Osteoblast (primary cell): ENCODE results near the gene NAPEPLD. TPM values are rescaled to one million over a fixed set of nuclear protein-coding genes. Genes with fewer than 3 reads are reported as not detected.

ENCODE experiments used
- DNase-seq: peaks from one replicate; pipeline ENCODE4 v3.0.0; 2011; ENCODE audit warnings: low spot score, mixed read lengths; ENCODE audit not compliant: insufficient read length; ENCODE audit errors: missing footprints
- H2AFZ ChIP-seq: 2 replicates; pipeline ENCODE4 v1.6.0; 2011; ENCODE audit warnings: mild to moderate bottlenecking, low read length
- H3K27ac ChIP-seq: 2 replicates; pipeline ENCODE4 v1.5.1; 2011; ENCODE audit warnings: mild to moderate bottlenecking, low read depth, low read length, moderate library complexity
- H3K27me3 ChIP-seq: 2 replicates; pipeline ENCODE4 v1.6.0; 2012; ENCODE audit warnings: mild to moderate bottlenecking, control low read depth, inconsistent platforms, low read length, moderate library complexity; ENCODE audit not compliant: insufficient read depth
- H3K36me3 ChIP-seq: 2 replicates; pipeline ENCODE4 v1.5.1; 2011; ENCODE audit warnings: mild to moderate bottlenecking, low read length, control low read depth, moderate library complexity; ENCODE audit not compliant: insufficient read depth
- H3K4me1 ChIP-seq: 2 replicates; pipeline ENCODE4 v1.5.1; 2011; ENCODE audit warnings: mild to moderate bottlenecking, low read length, control low read depth, moderate library complexity; ENCODE audit not compliant: insufficient read depth
- H3K4me2 ChIP-seq: 2 replicates; pipeline ENCODE4 v1.6.0; 2011; ENCODE audit warnings: mild to moderate bottlenecking, low read length; ENCODE audit not compliant: insufficient read depth
- H3K4me3 ChIP-seq: fragments of 200-600 bp; sonication (generic); 3 replicates; pipeline ENCODE4 v1.5.1; 2012; ENCODE audit warnings: mild to moderate bottlenecking, low read length, inconsistent platforms; ENCODE audit not compliant: insufficient read depth
- H3K79me2 ChIP-seq: 2 replicates; pipeline ENCODE4 v1.6.0; 2012; ENCODE audit warnings: mild to moderate bottlenecking, low read length, control low read depth, inconsistent platforms; ENCODE audit not compliant: insufficient read depth
- H3K9me3 ChIP-seq: 2 replicates; pipeline ENCODE4 v1.5.1; 2011; ENCODE audit warnings: low read depth, low read length, control low read depth
- H4K20me1 ChIP-seq: 2 replicates; pipeline ENCODE4 v1.6.0; 2012; ENCODE audit warnings: mild to moderate bottlenecking, low read length, control low read depth; ENCODE audit not compliant: insufficient read depth
- CTCF ChIP-seq: IDR thresholded peaks from 2 replicates; pipeline ENCODE4 v1.5.1; 2011; ENCODE audit warnings: mild to moderate bottlenecking, low read depth, low read length, moderate library complexity; ENCODE audit errors: extremely low read depth
- total RNA-seq: library from RNA; depleted of rRNA; stranded (reverse); fragments of >200 nt; gene quantifications from 2 replicates; pipeline ENCODE4 v1.2.3, GENCODE V29; 2012

NAPEPLD gene
- total RNA-seq, 1 donor: 10.1 TPM

- H3K79me2 ChIP-seq: no peaks in the 10 kb centered on the region
- no peak overlapping the region for H3K4me2 ChIP-seq
- no peaks in the 10 kb centered on the region for H4K20me1 ChIP-seq
- H3K4me3 ChIP-seq: no peak overlapping the region
- no peaks in the 10 kb centered on the region for H3K27me3 ChIP-seq
- DNase-seq: no peak
- H3K9me3 ChIP-seq: no peaks in the 10 kb centered on the region
- TF ChIP-seq CTCF: no peak
- no peak overlapping the region for H2AFZ ChIP-seq
- no peaks in the 10 kb centered on the region for H3K36me3 ChIP-seq
- H3K27ac ChIP-seq: no peak overlapping the region
- peaks cover 5% of the 10 kb centered on the region for H3K4me1 ChIP-seq
Observed at GRCh38 chr7:103068414-103069403, 80.2 kb downstream of the NAPEPLD start.

DNA sequence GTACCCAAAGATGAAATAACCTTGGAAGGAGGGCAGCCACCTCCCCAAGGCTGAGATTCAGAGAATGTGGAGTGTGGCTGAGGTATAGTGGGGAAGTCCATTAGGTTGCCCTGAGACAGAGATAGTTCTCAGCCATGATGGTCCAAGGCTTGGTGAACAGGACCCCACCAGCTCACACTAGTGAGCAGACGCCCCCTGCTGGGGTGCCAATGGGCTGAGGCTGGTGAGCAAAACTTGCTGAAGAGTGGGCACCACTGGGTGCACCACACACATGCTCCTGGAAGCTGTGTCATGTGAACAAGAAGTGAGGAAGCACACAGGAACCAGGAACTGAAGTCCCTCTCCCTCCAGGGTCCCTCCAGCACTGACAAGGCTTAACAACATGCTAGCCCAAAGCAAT lies 83.2 kb downstream of the NAPEPLD start:
- no peak for DNase-seq
- H3K4me1 ChIP-seq: no peaks in the 10 kb centered on the region
- H2AFZ ChIP-seq: no peak overlapping the region
- no peaks in the 10 kb centered on the region for H3K79me2 ChIP-seq
- H3K4me2 ChIP-seq: no peak overlapping the region
- no peaks in the 10 kb centered on the region for H4K20me1 ChIP-seq
- H3K36me3 ChIP-seq: no peaks in the 10 kb centered on the region
- H3K9me3 ChIP-seq: no peaks in the 10 kb centered on the region
- no peak overlapping the region for H3K4me3 ChIP-seq
- no peaks in the 10 kb centered on the region for H3K27me3 ChIP-seq
- TF ChIP-seq CTCF: peak; percentile 62
- no peak overlapping the region for H3K27ac ChIP-seq

DNA sequence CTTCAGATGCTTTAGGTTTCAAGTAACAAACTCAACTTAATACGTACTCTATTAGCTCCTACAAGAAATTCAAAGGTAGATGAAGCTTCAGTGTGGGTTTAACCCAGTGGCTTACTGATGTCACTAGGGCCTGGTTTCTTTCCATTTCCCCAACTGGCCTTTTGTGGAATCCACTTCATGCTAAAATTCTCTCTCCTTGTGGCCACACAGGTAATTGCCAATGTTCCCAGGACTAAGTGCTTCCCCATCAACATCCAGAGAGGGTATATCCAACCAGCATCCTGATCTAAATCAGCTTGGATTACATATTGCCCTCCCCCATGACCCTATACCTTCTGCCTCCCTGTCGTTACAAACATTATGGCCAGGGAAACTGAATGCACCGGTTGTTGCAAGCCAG lies 85.0 kb downstream of the NAPEPLD start:
- no peaks in the 10 kb centered on the region for H3K9me3 ChIP-seq
- no peak for DNase-seq
- no peaks in the 10 kb centered on the region for H3K4me1 ChIP-seq
- no peak overlapping the region for H3K4me3 ChIP-seq
- no peak for TF ChIP-seq CTCF
- H2AFZ ChIP-seq: no peak overlapping the region
- H3K36me3 ChIP-seq: no peaks in the 10 kb centered on the region
- no peak overlapping the region for H3K4me2 ChIP-seq
- H3K27me3 ChIP-seq: no peaks in the 10 kb centered on the region
- H3K79me2 ChIP-seq: no peaks in the 10 kb centered on the region
- H3K27ac ChIP-seq: no peak overlapping the region
- no peaks in the 10 kb centered on the region for H4K20me1 ChIP-seq

DNA sequence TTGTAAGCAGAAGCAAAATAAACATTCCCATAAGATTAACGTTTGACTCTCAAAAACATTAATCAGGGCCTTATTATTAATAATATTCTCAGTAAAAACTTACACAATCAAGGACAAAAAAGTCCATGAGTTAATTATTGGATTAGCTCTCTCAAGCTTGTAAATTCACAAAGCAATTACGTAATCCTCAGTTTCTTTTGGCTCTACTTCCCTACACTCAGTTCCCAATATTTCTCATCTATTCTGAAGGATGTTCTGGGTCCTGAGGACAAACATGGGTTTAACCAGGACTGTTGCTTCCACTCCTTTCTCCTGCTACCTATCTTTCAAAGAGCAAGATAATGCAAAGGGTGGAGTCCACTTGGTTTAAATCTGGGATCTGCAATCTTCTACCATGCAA lies 89.4 kb downstream of the NAPEPLD start:
- H3K79me2 ChIP-seq: no peaks in the 10 kb centered on the region
- no peak overlapping the region for H3K4me3 ChIP-seq
- H3K4me2 ChIP-seq: no peak overlapping the region
- DNase-seq: no peak
- no peak overlapping the region for H3K27ac ChIP-seq
- H2AFZ ChIP-seq: no peak overlapping the region
- no peaks in the 10 kb centered on the region for H4K20me1 ChIP-seq
- H3K9me3 ChIP-seq: no peaks in the 10 kb centered on the region
- TF ChIP-seq CTCF: no peak
- H3K4me1 ChIP-seq: no peaks in the 10 kb centered on the region
- H3K27me3 ChIP-seq: no peaks in the 10 kb centered on the region
- no peaks in the 10 kb centered on the region for H3K36me3 ChIP-seq
